ENCODE data around the gene ASL. TPM values are rescaled to one million over a fixed set of nuclear protein-coding genes. Genes with fewer than 3 reads are reported as not detected.

Gene ASL
- total and polyA plus RNA-seq, 9 of the 15 experiments (the other 6 are each of a cell fraction or from before 2014, with no cell fraction given): 2.6 to 67.0 (median 33.3) TPM

DNA sequence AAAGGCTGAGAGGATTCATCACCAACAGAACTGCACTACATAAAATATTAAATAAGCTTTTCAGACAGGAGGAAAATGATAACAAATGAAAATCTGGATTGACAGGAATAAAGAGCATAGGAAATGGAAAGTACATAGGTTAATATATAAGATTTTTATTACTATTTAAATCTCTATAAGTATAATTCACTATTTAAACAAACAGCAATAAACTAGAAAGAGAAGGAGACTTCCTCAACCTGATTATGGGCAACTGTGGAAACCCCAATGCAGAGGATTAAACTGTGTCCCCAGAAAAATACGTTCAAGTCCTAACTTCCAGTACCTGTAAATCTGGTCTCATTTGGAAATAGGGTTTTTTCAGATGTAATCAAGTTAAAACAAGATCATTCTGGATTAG, 14.8 kb upstream of the ASL start:
- H2AFZ ChIP-seq (ENCODE audit: low read depth, low read length): no peak overlapping the region
- no peak overlapping the region for H3K4me2 ChIP-seq (ENCODE audit: insufficient read depth, low read length)
- FAIRE-seq: no peak
- TF ChIP-seq ZNF140 (CRISPR knock-in tag; IDR thresholded peaks at IDR 0.05) (no peak), ID3 (CRISPR knock-in tag; IDR thresholded peaks at IDR 0.05) (no peak), ID3 (tag; IDR thresholded peaks at IDR 0.05) (no peak), MCM5 (IDR thresholded peaks at IDR 0.05; ENCODE audit: low read depth) (no peak), PKNOX1 (IDR thresholded peaks at IDR 0.05) (no peak), SRSF3 (IDR thresholded peaks at IDR 0.05; ENCODE audit: insufficient read depth, low read length) (no peak), PHF20 (IDR thresholded peaks at IDR 0.05; ENCODE audit: partially characterized antibody) (no peak)
- no peak for ATAC-seq
- no peak overlapping the region for H3K9ac ChIP-seq (ENCODE audit: insufficient read depth in 1 of 2, low read depth in 2 of 2, low read length in 2 of 2)
- BruUV-seq (replicated peaks): no TSS peak
- no peaks in the 10 kb centered on the region for H3K9me1 ChIP-seq (ENCODE audit: control insufficient read depth, insufficient read depth, low read length)
- no peaks in the 10 kb centered on the region for H3K27me3 ChIP-seq (ENCODE audit: control insufficient read depth in 2 of 2, insufficient read depth in 2 of 2, low read length in 2 of 2)
- no peaks in the 10 kb centered on the region for H3K79me2 ChIP-seq (ENCODE audit: control insufficient read depth, insufficient read depth, low read length)
- H4K20me1 ChIP-seq (replicated peaks; ENCODE audit: control insufficient read depth, insufficient read depth, low read length): no peaks in the 10 kb centered on the region
- DNase-seq (ENCODE audit: extremely low read depth in 1 of 4, low spot score in 3 of 4): no peak
- H3K9me3 ChIP-seq (replicated peaks; ENCODE audit: control insufficient read depth, insufficient read depth, low read depth, low read length): no peaks in the 10 kb centered on the region
- CTCF ChIA-PET (ENCODE audit: low intra/inter-chr PET ratio): no interaction called here
- no peak overlapping the region for H3K27ac ChIP-seq (ENCODE audit: extremely low read depth, low read depth, low read length)
- POLR2A ChIA-PET: no interaction called here
- 33% methylated on average over 1 of the region's 1 CpG for WGBS (ENCODE audit: insufficient coverage, low coverage, missing lambda C conversion rate)
- in situ Hi-C loops (cut with MboI): no loop called here
- H3K4me3 ChIP-seq: no peak overlapping the region
- intact Hi-C loops (cut with micrococcal nuclease): no loop called here
- no peaks in the 10 kb centered on the region for H3K4me1 ChIP-seq (replicated peaks in 1 of 2; ENCODE audit: control insufficient read depth in 2 of 2, insufficient read depth in 2 of 2, low read length in 2 of 2)
- H3K36me3 ChIP-seq (ENCODE audit: control insufficient read depth, insufficient read depth, low read length): no peaks in the 10 kb centered on the region

Measured in K562 (cell line).